GM21447 (cell line): Measurements from ENCODE around the gene C13orf46.
"Not testable (repeated sequence)": the region's sequence is repeated elsewhere in the genome, so short reads cannot be mapped to it uniquely, and the experiment has no call there.

ENCODE experiments used
- ATAC-seq: cut with Tn5 transposase; IDR thresholded peaks from one replicate; pipeline ENCODE4 v1.9.1; 2021; ENCODE audit not compliant: unreplicated experiment

The C13orf46 gene

GRCh38 chr13:113973218-113974164 lies at the start of gene C13orf46:
Gene C13orf46 (minus strand): TSS chr13:113974076. CDS start chr13:113973997, 79 bp downstream.
- no peak for ATAC-seq

GRCh38 chr13:114022876-114023275 lies 49.0 kb upstream of the C13orf46 start:
- ATAC-seq: no peak

- ATAC-seq: no peak
Observed at GRCh38 chr13:114022309-114022669, 48.4 kb upstream of the C13orf46 start.

DNA sequence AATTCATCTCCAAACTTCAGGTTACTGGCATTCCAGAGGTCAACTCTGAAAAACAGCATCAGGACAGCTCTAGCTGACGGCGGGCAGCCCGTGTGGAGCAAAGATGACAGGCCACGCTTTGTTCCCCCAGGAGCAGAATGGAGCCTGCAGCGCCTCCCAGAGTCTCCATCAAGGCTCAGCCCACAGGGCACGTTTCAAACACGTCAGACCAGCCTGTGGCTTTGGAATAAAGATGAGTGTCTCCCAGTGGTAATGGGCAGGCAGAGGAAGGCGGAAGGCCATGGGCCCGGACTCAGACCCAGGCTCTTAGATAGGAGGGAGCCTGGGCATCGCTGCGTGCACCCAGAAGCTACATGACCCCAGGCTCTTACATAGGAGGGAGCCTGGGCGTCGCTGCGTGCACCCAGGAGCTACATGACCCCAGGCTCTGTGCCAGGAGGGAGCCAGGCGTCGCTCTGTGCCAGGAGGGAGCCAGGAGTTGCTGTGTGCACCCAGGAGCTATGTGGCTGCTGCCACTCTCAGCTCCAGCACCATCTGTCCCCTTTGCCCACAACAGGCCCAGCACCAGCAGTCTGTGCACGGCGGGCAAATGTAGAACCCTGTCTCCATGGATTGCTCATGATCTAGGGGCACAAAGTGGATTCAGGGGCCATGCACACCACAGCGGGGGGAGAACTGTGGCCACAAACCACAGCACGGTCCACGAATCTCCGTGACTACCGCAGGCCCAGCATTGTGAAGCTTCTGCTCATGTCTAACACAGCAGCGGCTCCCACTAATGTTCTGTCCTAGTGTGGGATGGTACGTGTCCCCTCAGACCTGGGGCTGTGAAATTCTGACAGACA lies 47.8 kb upstream of the C13orf46 start:
- no peak for ATAC-seq

GRCh38 chr13:114020750-114021463 lies 47.0 kb upstream of the C13orf46 start:
- no peak for ATAC-seq

DNA sequence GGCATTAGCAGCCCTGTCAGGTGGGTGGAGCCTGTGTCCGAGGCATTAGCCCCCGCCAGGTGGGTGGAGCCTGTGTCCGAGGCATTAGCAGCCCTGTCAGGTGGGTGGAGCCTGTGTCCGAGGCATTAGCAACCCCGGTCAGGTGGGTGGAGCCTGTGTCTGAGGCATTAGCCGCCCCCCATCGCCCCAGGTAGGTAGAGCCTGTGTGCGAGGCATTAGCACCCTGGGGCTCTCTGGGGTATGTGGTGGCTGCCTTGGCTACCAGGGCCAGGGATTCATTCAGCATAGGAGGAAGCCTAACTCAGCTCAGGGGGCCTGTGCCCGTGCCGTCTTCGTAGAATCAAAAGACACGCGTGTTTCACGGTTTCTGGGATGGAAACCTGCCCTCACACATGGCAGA lies 46.3 kb upstream of the C13orf46 start:
- ATAC-seq: not testable (repeated sequence)

DNA sequence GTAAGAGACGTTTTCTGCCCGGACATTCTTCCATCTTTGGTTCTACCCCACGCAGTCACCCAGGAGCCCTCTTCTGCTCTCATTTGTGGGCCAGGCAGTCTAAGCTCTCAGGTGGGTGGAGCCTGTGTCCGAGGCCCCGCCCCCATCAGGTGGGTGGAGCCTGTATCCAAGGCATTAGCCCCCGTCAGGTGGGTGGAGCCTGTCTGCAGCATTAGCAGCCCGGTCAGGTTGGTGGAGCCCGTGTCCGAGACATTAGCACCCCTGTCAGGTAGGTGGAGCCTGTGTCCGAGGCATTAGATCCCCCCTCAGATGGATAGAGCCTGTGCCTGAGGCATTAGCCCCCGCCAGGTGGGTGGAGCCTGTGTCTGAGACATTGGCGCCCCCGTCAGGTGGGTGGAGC lies 45.5 kb upstream of the C13orf46 start:
- ATAC-seq: no peak

- no peak for ATAC-seq
Observed at GRCh38 chr13:114018461-114019055, 44.7 kb upstream of the C13orf46 start.

GRCh38 chr13:114017966-114018365 lies 44.1 kb upstream of the C13orf46 start:
- ATAC-seq: no peak

DNA sequence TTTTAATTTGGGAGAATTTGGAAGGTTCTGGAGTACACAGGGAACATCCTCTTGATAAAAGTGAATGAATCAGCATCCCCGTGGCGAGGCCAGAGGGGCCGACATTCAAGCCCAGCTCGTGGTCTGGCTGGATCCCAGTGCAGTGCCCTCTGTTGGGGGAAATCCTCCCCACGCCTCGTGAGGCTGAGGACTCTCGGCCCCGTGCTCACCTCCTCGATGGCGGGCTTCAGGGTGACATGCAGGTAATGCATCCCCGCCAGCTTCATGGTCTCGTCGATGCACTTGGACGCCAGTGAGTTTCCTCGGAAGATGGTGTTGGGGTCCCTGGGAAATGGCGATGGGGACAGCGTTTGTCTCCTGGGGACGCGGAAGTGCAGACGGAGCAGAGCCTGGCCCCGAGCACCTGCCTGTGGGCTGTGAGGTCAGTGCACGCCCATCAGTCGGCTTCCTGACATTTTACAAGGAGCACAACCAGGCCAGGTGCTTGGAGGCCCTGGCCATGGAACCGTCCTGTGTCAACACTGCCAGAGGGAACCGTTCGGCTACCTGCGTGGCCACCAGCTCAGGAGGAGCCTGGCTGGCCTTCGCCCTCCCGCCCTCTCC lies 43.3 kb upstream of the C13orf46 start:
- ATAC-seq: no peak

- ATAC-seq: no peak
Observed at GRCh38 chr13:114016321-114017027, 42.6 kb upstream of the C13orf46 start.

GRCh38 chr13:114015969-114016295 lies 42.1 kb upstream of the C13orf46 start:
- no peak for ATAC-seq

GRCh38 chr13:114015111-114015968 lies 41.5 kb upstream of the C13orf46 start:
- no peak for ATAC-seq

DNA sequence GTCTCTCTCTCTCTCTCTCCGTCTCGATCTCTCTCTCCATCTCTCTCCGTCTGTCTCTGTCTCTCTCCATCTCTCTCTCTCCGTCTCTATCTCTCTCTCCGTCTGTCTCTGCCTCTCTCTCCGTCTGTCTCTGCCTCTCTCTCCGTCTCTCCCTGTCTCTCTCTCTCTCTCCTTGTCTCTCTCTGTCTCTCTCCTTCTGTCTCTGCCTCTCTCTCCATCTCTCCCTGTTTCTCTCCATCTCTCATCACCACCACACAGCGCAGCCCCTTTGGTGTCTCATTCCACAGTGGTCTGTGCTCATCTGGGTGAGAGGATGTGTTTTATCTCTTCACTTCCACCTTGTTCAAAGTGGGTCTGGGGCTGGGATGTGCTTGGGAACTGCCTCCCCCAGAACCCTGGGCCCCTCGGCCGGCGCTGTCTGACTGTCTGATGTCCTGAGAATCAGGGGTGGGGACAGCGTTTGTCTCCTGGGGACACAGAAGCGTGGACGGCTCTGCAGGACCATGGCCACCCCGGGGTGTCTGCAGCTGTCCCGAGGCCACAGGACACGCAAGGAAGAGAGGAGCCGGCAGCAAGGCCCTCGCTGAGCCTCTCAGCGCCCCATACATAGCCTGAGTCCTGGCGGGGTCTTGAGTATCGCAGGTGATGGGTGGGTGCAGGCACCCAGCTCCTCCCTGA lies 40.2 kb upstream of the C13orf46 start:
- ATAC-seq: no peak

DNA sequence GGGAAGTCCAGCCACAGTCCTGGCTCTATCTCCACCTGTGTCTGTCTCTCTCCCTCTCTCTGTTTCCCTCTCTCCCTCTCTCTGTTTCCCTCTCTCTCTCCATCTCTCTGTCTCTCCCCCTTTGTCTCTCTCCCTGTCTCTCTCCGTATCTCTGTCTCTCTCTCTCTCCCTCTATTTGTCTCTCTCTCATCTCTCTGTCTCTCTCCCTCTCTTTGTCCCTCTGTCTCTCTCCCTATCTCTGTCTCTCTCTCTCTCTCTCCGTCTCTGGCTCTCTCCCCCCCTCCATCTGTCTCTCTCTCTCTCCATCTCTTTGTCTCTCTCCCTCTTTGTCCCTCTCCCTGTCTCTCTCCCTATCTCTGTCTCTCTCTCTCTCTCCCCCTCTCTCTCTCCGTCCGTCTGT lies 39.5 kb upstream of the C13orf46 start:
- ATAC-seq: no peak

DNA sequence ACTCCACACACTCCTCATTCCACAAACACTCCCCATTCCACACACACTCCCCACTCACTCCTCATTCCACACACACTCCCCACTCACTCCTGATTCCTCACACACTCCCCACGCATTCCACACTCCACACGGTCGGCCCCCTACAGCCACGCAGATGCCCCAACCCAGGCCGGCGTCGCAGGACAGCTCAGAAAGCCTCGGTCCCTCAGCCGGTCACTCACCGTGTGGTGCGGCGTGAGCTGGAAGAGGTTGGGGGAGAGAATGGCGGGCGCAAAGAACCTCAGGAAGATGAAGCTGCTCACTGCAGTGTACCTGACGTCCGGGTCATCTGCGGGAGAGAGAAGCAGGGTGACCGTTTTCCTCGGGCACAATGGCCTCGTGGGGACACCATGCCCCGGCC lies 39.0 kb upstream of the C13orf46 start:
- ATAC-seq: no peak

- ATAC-seq: no peak
Observed at GRCh38 chr13:114012141-114012540, 38.3 kb upstream of the C13orf46 start.

GRCh38 chr13:114011226-114011625 lies 37.4 kb upstream of the C13orf46 start:
- no peak for ATAC-seq
